Aorta (tissue), 5 donors: ENCODE results near the gene ZNG1A. TPM values are rescaled to one million over a fixed set of nuclear protein-coding genes. Genes with fewer than 3 reads are reported as not detected.
"Not testable (repeated sequence)": the region's sequence is repeated elsewhere in the genome, so short reads cannot be mapped to it uniquely, and the experiment has no call there.

ENCODE experiments used
- ATAC-seq: fragments of 200-7000 bp; cut with Tn5 transposase; one replicate; pipeline ENCODE4 v1.9.1; 2022; ENCODE audit warnings: moderate library complexity; ENCODE audit not compliant: low FRiP score
- DNase-seq, 2 donors: peaks; one replicate each; pipeline ENCODE4 v3.0.0-alpha.2; 2020
- H3K27ac ChIP-seq, 2 donors: one replicate each; pipeline ENCODE4 v1.5.1; 2013; ENCODE audit warnings: low read length in 2 of 2, mild to moderate bottlenecking in 2 of 2, moderate library complexity in 2 of 2, control low read depth in 1 of 2, inconsistent platforms in 1 of 2, low read depth in 1 of 2
- H3K27me3 ChIP-seq, 2 donors: one replicate each; pipeline ENCODE4 v1.6.1; 2013; ENCODE audit warnings: control low read depth in 1 of 2, low read length in 1 of 2, mild to moderate bottlenecking in 1 of 2, moderate library complexity in 1 of 2; ENCODE audit not compliant: insufficient read depth in 2 of 2, control insufficient read depth in 1 of 2
- H3K36me3 ChIP-seq, 2 donors: one replicate each; pipeline ENCODE4 v1.6.1; 2013; ENCODE audit warnings: control low read depth in 1 of 2, low read length in 1 of 2, mild to moderate bottlenecking in 1 of 2; ENCODE audit not compliant: insufficient read depth in 2 of 2, control insufficient read depth in 1 of 2
- H3K4me1 ChIP-seq, 2 donors: one replicate each; pipeline ENCODE4 v1.6.1; 2013; ENCODE audit warnings: low read length in 2 of 2, control low read depth in 1 of 2, mild to moderate bottlenecking in 1 of 2, moderate library complexity in 1 of 2; ENCODE audit not compliant: insufficient read depth in 2 of 2, control insufficient read depth in 1 of 2
- H3K4me3 ChIP-seq, 2 donors: one replicate each; pipeline ENCODE4 v1.5.1; 2013; ENCODE audit warnings: low read length in 2 of 2, control low read depth in 1 of 2, mild to moderate bottlenecking in 1 of 2
- H3K9me3 ChIP-seq: one replicate; pipeline ENCODE4 v1.6.1; 2013; ENCODE audit warnings: mild to moderate bottlenecking, low read length; ENCODE audit not compliant: control insufficient read depth
- WGBS, 2 donors: extraction: QIAGEN DNeasy Blood & Tissue Kit; methylation state at CpG; one replicate each; pipeline ENCODE4 v1.1.7; 2013; 5-methylcytosine and 5-hydroxymethylcytosine counted together
- intact Hi-C, 2 donors: fragments of 100-400 bp; cut with DNase I; formaldehyde crosslinking; loops; one replicate each; pipeline versions ENCODE4 v1.14.2 to v1.15.0; 2022
- polyA plus RNA-seq, 2 donors: library from polyadenylated mRNA; stranded (reverse); fragments of 200-250 nt; gene quantifications; one replicate each; pipeline ENCODE4 v1.2.3, GENCODE V29; 2013
- total RNA-seq, 2 donors: library from RNA; stranded (reverse); fragmentation: NEBNext Ultra II Directional; extraction: Animal tissue kit (Norgen Biotek cat#: 25700); gene quantifications; one replicate each; pipeline ENCODE4 v1.2.1, GENCODE V29; 2021
- donor health status: healthy with polysubstance abuse.
- donor health status: Bipolar disorder and iron deficiency.
- donor health status: DM: no; HTN: no; CAD: no.
- donor health status: DM: no; HTN: no; CAD: no.
- donor health status: DM: yes; HTN: yes; CAD: no.

ZNG1A gene
- total and polyA plus RNA-seq, 4 donors, result 18.7 to 34.5 (median 28.3) TPM

GRCh38 chr9:209143-209758, 30.4 kb upstream of the ZNG1A start:
- 83 to 88% methylated on average over 14 of the region's 14 CpGs for WGBS, 2 donors
- DNase-seq (no peak), ATAC-seq (no peak)
- intact Hi-C loops, result no loop called here
- Histone ChIP-seq H3K4me1 (no peaks in the 10 kb centered on the region), H3K4me3 (no peak overlapping the region), H3K27ac (no peak overlapping the region), H3K27me3 (no peaks in the 10 kb centered on the region), H3K9me3 (peaks cover 2% of the 10 kb centered on the region), H3K36me3 (no peaks in the 10 kb centered on the region)

- H3K4me1 ChIP-seq, result no peaks in the 10 kb centered on the region
- intact Hi-C loops, result no loop called here
- H3K4me3 ChIP-seq, result no peak overlapping the region
- ATAC-seq (no peak), DNase-seq (no peak)
- no peak overlapping the region for H3K27ac ChIP-seq
- H3K27me3 ChIP-seq, result no peaks in the 10 kb centered on the region
- no peaks in the 10 kb centered on the region for H3K36me3 ChIP-seq
- H3K9me3 ChIP-seq, result peaks cover 2% of the 10 kb centered on the region
- WGBS, 2 donors, result 74 to 78% methylated on average over 1 of the region's 1 CpG
Measured at GRCh38 chr9:206481-206880, 27.6 kb upstream of the ZNG1A start.

GRCh38 chr9:199601-200000, 20.7 kb upstream of the ZNG1A start:
- H3K9me3 ChIP-seq, H3K36me3 ChIP-seq, intact Hi-C loops, H3K4me1 ChIP-seq, ATAC-seq, H3K27ac ChIP-seq, DNase-seq, H3K4me3 ChIP-seq, H3K27me3 ChIP-seq: not testable (repeated sequence)
- 42% methylated on average over 1 of the region's 1 CpG; no CpG with 5 or more reads in 1 of the 2 donors for WGBS, 2 donors

GRCh38 chr9:178140-178825, 573 bp downstream of the ZNG1A start:
- H3K4me3 ChIP-seq, DNase-seq, H3K4me1 ChIP-seq, H3K27me3 ChIP-seq, H3K9me3 ChIP-seq, H3K27ac ChIP-seq, intact Hi-C loops, ATAC-seq, H3K36me3 ChIP-seq: not testable (repeated sequence)
- WGBS, 2 donors, result 4 to 5% methylated on average over 14 to 18 of the region's 23 CpGs

DNA sequence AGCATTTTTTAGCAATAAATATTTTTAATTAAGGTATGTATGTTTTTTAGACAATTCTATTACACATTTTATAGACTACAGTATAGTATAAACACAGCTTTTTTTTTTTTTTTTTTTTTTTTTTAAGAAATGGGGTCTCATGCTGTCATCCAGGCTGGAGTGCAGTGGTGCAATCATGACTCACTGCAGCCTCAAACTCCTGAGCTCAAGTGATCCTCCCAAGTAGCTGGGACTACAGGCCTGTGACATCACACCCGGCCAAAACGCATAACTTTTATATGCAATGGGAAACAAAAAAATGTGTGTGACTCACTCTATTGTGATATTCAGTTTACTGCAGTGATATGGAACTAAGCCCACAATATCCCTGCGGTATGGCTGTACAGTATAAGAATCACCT, 9.1 kb downstream of the ZNG1A start:
- H3K27me3 ChIP-seq, intact Hi-C loops, H3K4me3 ChIP-seq, ATAC-seq, DNase-seq, H3K9me3 ChIP-seq, H3K36me3 ChIP-seq, H3K4me1 ChIP-seq, H3K27ac ChIP-seq: not testable (repeated sequence)
- WGBS, 2 donors, result no CpG with 5 or more reads among the region's 3 CpGs

DNA sequence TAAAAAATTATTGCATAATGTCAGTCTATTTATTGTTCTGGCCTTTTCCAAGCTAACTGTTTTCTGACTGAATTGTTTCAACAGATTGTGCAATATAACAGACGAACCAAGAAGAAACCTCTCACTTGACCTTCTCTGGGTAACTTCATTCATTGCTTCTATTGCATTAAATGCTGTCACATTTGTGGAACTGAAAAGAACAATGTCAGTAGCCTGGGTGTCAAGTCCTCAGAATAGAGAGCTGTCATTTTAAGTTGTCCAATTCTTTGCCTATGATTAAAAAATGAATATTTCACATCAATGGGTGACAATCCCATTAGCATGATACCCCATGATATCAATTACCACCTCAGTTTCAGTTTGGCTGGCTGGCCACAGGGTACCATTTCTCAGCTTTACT, 19.0 kb downstream of the ZNG1A start:
- H3K36me3 ChIP-seq, H3K27me3 ChIP-seq, intact Hi-C loops, H3K9me3 ChIP-seq, H3K4me1 ChIP-seq, H3K4me3 ChIP-seq, ATAC-seq, H3K27ac ChIP-seq, DNase-seq: not testable (repeated sequence)
- whole genome bisulfite sequencing, 2 donors, result 41% methylated on average over 1 of the region's 1 CpG; no CpG with 5 or more reads in 1 of the 2 donors

GRCh38 chr9:151173-151572, 27.7 kb downstream of the ZNG1A start:
- H3K4me3 ChIP-seq, H3K27me3 ChIP-seq, intact Hi-C loops, ATAC-seq, H3K4me1 ChIP-seq, H3K9me3 ChIP-seq, H3K27ac ChIP-seq, DNase-seq, H3K36me3 ChIP-seq: not testable (repeated sequence)

DNA sequence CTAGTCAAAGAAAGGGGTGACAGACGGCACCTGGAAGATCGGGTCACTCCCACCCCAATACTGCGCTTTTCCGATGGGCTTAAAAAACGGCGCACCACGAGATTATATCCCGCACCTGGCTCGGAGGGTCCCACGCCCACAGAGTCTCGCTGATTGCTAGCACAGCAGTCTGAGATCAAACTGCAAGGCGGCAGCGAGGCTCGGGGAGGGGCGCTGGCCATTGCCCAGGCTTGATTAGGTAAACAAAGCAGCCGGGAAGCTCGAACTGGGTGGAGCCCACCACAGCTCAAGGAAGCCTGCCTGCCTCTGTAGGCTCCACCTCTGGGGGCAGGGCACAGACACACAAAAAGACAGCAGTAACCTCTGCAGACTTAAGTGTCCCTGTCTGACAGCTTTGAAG, 39.0 kb downstream of the ZNG1A start:
- H3K4me3 ChIP-seq, H3K4me1 ChIP-seq, H3K36me3 ChIP-seq, ATAC-seq, intact Hi-C loops, H3K27me3 ChIP-seq, H3K27ac ChIP-seq, H3K9me3 ChIP-seq: not testable (repeated sequence)
- 92 to 95% methylated on average over 16 to 17 of the region's 17 CpGs for WGBS, 2 donors
- DNase-seq, result peak in 1 of 2 donors; percentile 65

DNA sequence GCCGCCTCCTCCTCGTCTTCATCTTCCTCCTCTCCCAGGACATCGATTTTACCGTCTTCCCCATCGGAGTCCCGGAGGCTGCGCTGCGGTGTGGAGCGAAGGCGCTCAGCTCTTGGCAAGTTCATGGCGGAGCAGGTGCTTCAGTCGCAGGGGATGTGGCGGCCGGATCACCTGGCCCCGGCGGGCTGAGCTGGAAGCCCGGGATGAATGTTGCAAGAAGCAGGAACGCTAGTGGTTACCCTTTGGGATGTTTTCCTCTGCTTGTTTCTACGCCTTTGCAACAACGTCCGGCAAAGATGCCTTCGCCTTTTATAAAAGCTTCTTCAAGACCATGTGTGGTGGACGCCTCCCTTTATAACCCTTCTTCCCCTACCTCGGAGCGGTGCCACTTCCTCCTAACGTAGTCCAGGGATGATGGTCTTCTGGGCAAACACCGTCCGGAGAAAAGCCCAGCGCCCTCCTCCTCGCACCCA, 60.8 kb downstream of the ZNG1A start, which contains the start of gene FOXD4:
Gene FOXD4 (minus strand): TSS at position 423 of the 473 bp plus-strand sequence. CDS start 298 bp downstream, at position 125.
- H3K36me3 ChIP-seq, H3K9me3 ChIP-seq, H3K27ac ChIP-seq, intact Hi-C loops, H3K4me3 ChIP-seq, ATAC-seq, H3K4me1 ChIP-seq, DNase-seq, H3K27me3 ChIP-seq: not testable (repeated sequence)
- WGBS, 2 donors, result 48 to 52% methylated on average over 28 to 30 of the region's 30 CpGs
